GM12873 (cell line): ENCODE measurements around the gene PDE6A.

Experiments used
- CTCF ChIP-seq: IDR thresholded peaks from 2 replicates; pipeline ENCODE4 v1.5.1; 2012; ENCODE audit warnings: low read depth, mild to moderate bottlenecking, moderate library complexity, low read length, control low read depth; ENCODE audit not compliant: insufficient read depth; ENCODE audit errors: missing control alignments

PDE6A gene

GRCh38 chr5:149944666-149945065 is at the start of gene PDE6A:
PDE6A (minus strand) TSS chr5:149944793; CDS start chr5:149944673, 120 bp downstream.
- no peak for TF ChIP-seq CTCF

- no peak for TF ChIP-seq CTCF
Measured at GRCh38 chr5:149993471-149993870, 48.9 kb upstream of the PDE6A start.

- peak; percentile 87 for TF ChIP-seq CTCF
Measured at GRCh38 chr5:149990518-149991376, 46.2 kb upstream of the PDE6A start.

GRCh38 chr5:149988126-149988525 is 43.5 kb upstream of the PDE6A start:
- TF ChIP-seq CTCF = no peak

- TF ChIP-seq CTCF = no peak
Measured at GRCh38 chr5:149982505-149982904, 37.9 kb upstream of the PDE6A start.

GRCh38 chr5:149981206-149981605 is 36.6 kb upstream of the PDE6A start:
- TF ChIP-seq CTCF = no peak

GRCh38 chr5:149979896-149980295 is 35.3 kb upstream of the PDE6A start:
- TF ChIP-seq CTCF = no peak
